HG02798 (cell line): ENCODE data around the gene RUVBL1.

ENCODE experiments used
- ATAC-seq: cut with Tn5 transposase; IDR thresholded peaks from one replicate; pipeline ENCODE4 v1.9.1; 2021; ENCODE audit warnings: mild to moderate bottlenecking; ENCODE audit not compliant: unreplicated experiment, poor library complexity

Gene RUVBL1

DNA sequence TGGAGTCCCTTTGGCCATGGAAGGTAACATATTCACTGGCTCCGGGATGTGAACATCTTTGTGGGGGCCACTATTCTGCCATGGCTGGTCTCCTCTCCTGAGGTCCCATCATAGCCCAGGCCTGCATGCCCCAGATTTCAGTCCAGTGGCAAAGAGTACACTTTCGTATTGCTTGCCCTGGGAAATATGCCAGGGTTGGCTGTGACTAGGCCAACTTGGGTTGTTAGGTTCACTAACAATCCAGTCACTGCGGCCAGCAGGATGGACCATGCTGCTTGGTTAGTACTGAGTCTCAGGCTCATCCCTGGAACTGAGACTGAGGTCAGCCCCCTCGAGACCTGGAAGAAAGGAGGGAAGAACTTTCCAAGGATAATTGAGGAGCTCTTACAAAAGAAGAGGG lies 19.9 kb upstream of the RUVBL1 start:
- no peak for ATAC-seq

DNA sequence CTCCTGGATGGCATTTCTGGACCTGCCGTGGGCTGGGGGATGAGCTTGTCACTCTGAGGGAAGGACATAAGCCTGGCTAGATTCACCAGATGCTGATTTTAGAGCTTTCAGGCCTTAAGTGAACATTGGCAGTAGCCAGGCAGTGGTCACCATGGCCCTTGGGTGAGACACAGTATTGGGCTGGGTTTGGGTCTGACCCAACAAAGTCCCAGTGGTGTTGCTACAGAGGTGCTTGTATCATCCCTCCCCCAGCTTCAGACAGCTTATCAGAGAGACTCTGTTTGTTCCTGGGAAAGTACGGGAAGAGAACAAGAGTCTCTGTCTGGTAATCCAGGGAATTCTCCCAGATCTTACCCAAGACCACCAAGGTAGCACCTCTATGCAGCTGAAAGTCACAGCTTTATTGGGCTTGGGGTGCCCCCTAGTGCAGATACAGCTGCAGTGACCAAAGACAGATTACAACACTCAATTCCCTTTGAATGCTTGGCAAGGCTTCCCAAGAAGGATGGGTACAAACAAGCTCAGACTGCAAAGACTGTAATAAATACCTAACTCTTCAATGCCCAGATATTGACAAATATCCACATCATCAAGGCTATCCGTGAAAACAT lies 9.8 kb upstream of the RUVBL1 start:
- ATAC-seq = no peak

DNA sequence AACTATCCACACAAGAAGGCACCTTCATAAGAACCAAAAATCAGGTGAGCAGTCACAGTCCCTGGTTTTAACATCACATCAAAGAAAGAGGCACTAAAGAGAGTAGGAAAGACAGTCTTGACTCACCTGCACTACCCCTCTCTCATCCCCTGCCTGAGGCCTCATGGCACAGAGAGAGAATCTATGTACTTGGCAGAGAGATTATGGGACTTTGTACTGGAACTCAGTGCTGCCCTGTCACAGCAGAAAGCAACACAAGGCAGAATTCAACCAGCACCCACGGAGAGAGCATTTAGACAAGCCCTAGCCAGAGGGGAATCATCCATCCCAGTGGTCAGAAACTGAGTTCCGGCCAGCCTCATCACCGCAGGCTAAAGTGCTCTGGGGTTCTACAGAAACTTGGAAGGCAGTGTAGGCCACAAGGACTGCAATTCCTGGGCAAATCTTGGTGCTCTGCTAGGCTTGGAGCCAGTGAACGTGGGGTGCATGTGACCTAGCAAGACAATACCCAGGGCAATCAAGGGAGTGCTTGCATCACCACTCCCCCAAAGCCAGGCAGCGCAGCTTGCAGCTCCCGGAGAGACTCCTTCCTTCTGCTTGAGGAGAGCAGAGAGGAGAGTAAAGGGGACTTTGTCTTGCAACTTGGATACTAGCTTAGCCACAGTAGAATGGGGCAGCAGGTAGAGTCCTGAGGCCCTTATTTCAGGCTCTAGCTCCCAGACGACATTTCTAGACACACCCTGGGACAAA lies 8.5 kb upstream of the RUVBL1 start:
- ATAC-seq = no peak

DNA sequence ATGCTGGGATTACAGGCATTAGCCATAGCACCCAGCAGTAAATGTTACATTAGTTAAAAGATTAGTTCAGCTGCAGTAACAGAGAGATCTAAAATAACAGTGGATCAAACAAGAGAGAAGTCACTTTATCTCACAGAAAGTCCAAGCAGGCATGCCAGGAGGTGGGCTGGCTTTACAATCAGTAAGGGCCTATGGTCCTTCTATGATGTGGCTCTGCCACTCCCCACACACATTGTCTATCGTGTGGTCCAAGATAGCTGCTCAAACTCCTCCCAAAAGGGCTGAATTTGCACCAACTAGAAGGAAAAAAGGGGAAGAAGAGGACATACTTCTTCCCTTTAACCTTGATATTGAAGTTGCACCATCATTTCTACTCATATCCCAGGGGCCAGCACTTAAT lies 4.6 kb upstream of the RUVBL1 start:
- no peak for ATAC-seq

DNA sequence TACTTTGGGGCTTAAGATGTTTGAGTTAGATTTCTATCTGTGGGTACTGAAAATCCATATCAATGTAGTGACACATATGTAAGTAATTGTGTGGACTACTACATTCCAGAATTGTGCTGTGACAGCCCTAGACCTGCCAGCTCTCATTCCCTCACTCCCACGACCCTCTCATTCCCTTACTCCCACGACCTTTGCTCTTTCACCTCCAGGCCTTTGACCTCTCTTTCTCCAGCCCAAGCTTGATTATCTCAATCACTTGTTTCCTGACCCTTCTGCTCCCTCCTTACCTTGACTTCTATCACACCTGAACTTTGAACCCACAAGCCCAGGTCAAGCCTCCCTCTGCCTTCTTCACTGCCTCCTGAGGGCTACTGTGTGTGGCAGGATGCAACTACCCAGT lies 3.6 kb upstream of the RUVBL1 start:
- no peak for ATAC-seq

DNA sequence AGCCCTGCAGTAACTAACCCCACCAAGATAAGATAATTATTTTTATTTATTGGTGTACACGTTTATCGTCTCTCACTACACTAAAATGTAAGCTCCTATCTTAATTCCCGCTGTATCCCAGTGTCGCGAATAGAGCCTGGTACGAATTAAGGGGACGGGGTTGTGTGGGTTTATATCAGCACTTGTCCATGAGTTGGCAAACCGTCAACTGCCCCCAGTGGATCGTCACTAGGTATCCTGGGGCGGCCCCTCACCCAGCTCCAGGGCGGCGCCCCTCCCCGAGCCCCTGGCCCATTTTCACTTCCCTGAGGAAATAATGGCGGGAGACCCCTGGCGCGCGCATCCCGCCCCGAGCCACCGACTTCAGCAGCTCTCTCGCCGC lies 465 bp downstream of the RUVBL1 start:
- ATAC-seq = no peak

DNA sequence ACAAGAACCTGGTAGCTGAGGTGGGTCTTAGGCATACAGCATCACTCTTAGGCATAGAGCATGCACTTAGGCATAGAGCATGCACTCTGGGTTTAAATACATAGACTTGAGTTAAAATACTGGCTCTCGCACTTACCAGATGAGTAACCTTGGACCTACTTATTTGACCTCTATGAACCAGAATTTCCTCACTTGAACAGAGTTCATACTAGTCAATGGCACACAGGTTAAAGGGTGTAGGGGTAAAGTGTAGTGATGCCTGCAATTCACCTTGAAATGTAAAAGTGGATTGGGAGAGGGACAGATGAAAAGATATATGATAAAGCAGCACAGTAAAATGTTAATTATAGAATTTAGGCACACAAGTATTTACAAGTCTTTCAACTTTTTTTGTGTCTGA lies 1.6 kb downstream of the RUVBL1 start:
- ATAC-seq = no peak

DNA sequence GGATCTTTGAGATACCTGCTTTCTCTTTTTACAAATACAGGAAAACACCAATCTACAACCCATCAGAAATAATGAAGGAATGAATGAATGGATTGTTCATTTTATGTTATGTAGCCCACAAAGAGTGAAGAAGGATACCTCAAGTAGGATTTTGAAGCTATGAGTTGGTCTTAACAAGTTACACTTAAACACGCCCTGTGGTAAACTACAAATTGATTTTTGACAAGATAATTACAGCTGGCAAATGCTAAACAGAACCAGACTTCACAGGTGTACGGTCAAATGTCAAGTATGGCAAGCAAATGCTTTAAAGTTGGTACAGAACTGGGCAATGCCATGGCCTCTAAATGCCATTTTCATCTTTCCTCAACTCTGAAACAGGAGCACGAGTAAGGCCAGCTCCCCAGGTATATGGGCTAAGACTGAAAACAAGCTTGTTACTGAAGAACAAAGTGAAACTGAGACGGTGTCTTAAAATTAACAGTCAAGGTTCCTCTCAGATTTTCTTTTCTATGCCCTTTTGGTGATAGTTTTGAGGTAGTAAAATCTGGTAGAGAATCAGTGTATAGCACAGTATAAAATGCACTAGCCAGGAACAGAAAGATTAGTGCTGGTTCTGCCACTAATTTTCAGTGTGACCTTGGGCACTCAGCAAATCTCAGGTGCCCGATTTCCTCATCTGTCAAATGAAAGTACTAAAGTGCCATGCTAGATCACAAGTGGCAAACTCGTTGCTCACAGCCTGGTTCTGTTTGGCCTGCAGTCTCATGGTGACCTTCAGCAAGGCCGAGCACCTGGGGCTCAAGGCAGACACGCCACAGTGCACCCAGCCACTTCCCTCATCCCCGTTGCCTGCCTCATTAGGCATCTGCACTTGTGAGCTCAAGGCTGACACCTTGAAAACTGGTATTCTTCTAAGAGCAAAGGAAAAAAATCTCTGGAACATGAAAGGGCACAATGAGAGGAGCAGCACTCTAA lies 9.5 kb downstream of the RUVBL1 start:
- peak; percentile 70 for ATAC-seq

DNA sequence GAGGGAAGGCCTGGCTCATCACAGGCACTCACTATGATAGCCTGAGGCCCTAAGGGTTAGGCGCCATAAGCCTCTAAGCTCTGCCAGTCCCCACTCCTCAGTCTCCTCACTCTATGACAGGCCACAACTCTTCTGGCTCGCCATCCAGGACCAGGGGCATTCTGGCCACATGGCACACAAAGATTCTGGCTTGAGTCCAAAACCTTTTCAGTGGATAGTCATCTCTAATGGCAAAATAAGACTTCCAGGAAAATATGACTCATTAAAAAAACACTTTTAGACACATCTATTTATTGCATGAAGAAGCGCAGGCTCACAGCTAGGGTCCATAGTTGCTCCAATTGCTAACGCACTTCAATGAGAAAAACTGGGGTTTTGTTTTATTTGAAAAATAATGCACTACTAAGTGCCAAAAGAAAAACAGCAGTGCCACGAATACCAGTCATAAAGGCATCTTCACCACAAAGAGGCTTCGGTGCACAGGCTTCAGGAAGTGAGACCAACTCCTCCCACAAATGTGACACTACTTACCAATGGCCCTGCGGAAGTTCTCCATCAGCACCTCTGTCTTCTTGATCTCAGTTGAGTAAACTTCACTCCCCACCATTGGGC lies 11.1 kb downstream of the RUVBL1 start:
- peak; percentile 60 for ATAC-seq

DNA sequence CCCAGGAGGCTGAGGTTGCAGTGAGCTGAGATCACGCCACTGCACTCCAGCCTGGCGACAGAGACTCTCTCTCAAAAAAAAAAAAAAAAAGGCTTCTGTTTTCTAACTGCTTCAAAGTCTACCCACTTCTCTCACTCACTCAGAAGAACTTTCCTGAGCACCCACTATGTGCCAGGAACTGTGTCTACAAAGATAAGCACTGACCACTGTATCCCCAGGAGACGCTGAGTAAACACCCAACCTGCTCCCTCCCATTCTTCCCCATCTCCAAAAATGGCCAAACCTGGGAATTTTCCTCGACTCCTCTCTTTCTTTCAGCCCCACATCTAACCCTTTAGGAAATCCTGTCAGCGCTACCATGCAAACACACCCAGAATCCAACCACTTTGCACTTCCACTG lies 12.5 kb downstream of the RUVBL1 start:
- no peak for ATAC-seq

DNA sequence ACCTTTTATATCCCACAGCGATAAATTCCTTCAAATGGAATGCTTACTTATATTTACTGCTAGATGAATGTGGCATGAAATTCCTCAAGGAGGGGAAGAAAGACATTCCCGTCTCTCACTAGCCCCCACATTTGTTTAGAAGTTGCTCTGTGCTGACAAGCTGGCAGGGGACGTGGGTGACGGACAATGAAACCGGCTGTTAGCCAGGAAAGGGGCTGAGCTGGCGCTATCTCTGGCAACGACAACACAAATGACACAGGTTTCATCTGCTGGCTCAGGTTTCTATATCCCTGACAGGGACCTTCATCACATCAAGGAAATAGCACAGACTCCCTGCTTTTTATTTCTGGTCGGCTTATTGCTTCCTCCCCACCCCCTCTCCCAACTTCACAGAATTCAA lies 15.8 kb downstream of the RUVBL1 start:
- ATAC-seq = no peak

DNA sequence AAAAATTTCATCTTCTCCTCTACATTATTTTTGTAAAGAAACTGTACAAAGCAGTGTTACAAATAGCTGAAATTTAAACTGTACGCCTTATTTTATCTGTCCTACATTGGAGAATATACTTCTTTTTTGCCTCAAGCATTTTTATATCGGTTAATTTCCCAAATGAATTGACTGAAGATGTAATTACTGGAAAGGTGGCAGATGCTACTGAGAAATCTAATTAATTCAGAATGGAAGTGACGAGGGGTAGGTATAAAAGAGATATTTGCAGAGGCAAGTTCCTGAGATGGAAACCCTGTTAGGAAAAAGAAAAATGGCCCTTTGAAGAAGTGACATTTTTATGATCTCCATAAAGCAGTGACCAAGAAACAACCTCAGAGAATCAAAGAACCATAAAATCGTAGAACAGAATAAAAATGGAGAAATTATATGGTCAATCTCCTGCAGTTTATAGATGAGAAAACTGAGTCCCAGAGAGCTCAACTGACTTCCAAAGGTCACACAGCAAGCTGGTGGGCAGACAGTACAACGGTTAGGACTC lies 20.4 kb downstream of the RUVBL1 start:
- no peak for ATAC-seq

DNA sequence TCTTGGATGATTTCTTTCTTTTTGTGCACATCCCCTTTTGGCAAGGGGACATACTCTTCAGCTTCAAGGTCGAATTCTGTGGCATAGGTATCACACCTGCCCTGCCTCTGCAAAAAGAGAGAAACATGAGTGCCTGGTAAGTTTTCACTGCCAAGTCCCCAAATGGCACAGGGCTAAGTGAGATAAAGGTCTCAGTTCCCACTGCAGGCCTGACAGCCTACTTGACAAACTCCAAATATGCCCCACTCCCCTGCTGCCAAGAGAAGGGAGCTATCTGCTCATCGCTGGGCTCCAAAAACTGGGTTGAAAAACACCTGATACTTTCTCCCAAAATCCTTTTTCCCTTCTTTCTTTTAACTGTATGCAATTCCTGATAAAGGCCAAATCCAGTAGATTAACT lies 23.0 kb downstream of the RUVBL1 start:
- no peak for ATAC-seq

DNA sequence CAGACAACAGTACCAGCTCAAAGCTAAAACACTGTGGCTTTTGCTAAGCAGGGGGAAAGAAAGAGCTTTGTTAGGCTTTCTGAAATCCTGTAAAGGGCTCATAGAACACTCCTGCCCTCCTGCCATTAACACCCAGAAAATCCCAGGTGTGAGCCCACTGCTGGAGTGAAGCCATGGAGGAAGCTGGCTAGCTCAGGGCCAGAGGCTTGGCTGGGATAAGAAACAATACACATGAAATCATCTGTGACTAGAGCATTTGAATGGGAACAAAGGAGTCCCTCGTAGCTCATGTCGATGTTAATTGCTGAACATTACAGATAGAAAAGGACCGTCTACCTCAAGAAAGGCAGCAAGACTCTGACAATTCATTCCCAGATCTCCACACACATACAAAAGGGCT lies 23.5 kb downstream of the RUVBL1 start:
- no peak for ATAC-seq

DNA sequence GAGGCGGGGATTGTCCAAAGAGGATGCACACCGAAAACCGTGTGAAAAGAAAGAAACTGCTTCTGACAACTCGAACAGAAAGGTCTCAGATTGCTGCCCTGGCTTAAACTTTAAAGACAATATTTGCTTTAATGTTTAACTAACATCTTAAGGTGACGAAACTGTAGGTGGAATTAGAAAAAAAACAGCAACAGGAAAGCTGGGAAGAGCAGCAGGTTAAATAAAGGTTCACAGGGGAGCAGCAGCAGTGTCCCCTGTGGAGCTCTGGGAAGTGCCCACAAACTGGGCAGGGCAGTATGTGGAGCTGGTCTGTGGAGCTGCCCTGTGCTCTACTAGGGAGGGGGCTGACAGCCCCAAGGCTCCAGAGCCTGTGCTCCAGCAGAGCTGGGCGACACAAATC lies 25.4 kb downstream of the RUVBL1 start:
- no peak for ATAC-seq

DNA sequence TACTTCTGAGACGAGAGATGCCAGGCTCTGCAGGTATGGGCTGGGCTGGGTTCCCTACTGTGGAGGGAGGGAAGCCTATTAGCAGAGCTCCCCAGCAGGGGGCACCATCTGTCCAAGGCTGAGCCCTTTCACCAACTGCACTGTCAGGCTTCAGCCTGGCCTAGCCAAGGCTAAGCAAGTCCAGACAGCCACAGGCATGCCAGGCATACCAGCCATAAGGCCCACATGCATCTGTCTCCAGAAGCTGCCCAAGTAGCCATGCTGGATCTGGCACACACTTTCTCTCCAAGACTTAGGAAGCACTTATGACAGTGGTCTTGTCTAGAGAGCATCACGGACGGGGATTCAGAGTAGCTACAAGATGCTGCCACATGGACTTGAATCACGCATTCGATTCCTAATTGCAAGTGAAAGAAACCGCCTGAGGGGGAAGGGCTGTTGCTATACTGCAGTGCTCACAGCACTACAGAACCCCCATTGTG lies 28.3 kb downstream of the RUVBL1 start:
- peak; percentile 92 for ATAC-seq

DNA sequence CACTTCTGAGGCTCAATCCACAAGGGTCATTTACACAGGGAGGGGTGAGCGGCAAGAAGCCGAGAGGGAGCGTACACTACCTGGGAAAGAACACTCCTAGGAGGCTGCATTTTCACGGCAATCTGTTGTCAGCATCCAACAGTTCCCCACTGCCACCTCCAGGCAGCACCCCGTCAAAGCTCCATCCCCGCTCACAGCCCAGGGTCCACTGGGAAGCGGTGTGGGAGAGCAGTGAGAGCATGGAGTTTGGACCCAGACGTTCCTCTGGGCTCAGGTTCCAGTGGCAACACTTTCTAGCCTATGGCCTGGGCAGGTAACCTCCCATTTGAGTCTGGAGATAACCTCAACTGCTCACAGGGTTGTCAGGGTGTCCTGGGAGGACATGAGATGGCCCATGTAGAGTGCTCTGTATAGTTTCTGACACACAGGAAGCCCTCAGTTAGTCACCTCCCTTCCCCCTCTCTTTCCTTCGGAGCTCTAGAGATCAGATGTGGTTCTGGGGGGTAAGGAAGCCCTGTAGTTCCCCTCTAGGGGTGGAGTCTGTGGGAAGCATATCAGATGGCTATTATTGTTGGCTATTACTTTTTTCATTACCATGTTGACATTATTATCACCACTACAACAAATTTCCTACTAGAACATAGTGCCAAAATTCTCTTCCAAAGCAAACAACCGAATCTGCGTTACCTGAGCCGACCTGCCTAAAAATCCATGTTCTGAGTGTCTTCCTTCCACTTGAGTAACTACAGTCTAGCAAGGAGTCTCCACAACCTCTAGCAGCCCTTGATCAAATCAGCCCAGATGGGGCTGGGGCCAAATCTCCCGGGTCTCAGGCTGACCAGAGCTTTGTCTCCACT lies 29.1 kb downstream of the RUVBL1 start:
- ATAC-seq = no peak

DNA sequence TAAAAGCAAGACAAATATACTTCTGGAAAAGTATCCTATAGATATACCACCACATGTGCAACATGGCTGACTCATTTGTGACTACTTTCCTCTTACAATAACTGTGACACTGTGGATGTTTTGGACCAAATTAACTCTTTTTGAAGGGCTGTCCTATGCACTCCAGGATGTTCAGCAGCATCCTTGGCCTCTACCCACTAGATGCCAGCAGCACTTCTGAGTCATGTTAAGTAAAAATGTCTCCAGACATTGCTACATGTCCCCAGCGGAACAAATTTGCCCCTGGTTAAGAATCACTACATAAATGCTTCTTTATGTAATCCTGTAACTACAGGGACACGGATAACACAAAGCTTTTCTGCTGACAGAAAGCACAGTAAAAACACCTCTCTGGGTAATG lies 32.0 kb downstream of the RUVBL1 start:
- ATAC-seq = no peak

DNA sequence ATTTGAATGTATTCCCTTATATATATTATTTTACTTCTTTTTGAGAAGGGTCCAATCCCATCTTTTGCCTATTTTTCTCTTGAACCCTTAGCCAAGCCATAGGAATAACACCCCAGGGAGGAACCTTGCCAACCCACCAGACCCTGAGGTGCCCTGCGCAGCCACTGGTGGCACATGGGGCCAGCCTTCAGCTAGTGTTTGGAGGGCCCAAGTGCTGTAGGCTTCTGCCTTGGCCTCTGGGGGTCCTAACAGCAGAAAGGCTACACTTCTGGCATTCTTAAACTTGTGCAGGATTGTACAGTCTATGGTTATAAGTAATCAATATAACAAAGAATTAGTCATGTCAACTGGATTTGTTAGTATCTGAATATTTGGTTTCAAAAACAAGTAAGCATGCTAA lies 34.5 kb downstream of the RUVBL1 start:
- ATAC-seq = no peak

DNA sequence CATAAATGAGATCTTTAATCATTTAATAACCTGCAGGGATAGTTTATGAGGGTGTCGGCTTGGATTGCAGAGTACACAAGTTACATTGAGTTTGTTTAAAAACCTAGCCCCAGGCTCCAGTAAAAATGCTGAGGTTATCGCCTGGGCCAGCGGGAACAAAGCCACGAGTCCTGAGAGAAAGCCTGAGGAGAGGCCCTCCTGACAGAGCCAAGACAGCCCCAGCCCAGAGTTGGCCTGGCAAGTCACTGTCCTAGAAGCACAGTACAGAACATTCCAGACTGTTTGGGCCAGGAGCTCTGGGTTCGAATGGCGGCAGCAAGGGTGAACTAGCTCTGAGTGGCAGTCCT lies 39.0 kb downstream of the RUVBL1 start:
- ATAC-seq = no peak
